ENCODE data around the gene SPOUT1. TPM values are rescaled to one million over a fixed set of nuclear protein-coding genes. Genes with fewer than 3 reads are reported as not detected.

SPOUT1 gene
- total and polyA plus RNA-seq, 7 donors: 4.8 to 31.6 (median 25.4) TPM

DNA sequence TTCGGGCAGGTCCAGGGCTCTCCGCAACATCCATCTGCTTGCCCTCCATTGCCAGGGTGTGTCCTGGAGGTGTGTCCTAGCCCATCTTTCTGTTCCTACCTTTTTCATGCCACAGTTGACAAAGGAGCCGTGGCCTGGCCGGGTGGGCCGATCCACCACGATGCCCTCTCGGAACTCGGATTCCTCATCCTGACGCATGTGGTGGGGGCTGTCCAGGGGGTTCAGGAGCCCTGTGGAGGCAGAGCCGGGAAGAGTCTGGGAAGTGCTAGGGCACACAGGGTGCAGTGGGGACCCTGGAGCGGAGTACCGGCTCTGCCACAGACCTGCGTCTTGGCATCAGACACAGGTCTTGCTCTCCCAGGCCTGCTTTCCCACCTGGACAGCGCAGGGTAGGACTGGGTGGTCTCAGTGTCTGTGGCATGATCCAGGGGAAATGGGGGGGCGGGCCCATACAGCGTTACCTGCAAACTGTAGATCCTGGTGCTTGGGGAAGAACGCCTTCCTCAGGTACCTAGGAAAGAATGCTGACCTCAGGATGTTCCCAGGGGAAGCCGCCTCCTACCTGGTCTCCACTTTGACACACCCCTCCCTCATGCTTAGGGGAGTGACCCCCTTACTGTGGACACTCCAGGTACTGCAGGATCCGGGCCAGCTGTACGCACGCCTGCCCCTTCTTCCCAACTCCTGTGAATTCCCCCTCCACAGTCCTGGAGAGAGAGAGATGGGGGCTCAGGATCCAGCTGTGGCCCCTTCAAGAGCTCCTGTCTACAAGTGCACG is 3.5 kb downstream of the SPOUT1 start:
- H3K4me1 ChIP-seq: peaks cover 0 to 18% (median 15%) of the 10 kb centered on the region in 4 donors
- H3K27ac ChIP-seq: no peak overlapping the region
- peaks cover 0 to 65% (median 19%) of the 10 kb centered on the region in 4 donors for H3K36me3 ChIP-seq
- intact Hi-C loops (cut with DNase I): no loop called here
- H3K27me3 ChIP-seq: no peaks in the 10 kb centered on the region
- TF ChIP-seq POLR2AphosphoS5 (IDR thresholded peaks at IDR 0.05) (no peak), POLR2A (IDR thresholded peaks at IDR 0.05) (no peak), EP300 (IDR thresholded peaks at IDR 0.05) (no peak)
- TF ChIP-seq, protein P1, sequence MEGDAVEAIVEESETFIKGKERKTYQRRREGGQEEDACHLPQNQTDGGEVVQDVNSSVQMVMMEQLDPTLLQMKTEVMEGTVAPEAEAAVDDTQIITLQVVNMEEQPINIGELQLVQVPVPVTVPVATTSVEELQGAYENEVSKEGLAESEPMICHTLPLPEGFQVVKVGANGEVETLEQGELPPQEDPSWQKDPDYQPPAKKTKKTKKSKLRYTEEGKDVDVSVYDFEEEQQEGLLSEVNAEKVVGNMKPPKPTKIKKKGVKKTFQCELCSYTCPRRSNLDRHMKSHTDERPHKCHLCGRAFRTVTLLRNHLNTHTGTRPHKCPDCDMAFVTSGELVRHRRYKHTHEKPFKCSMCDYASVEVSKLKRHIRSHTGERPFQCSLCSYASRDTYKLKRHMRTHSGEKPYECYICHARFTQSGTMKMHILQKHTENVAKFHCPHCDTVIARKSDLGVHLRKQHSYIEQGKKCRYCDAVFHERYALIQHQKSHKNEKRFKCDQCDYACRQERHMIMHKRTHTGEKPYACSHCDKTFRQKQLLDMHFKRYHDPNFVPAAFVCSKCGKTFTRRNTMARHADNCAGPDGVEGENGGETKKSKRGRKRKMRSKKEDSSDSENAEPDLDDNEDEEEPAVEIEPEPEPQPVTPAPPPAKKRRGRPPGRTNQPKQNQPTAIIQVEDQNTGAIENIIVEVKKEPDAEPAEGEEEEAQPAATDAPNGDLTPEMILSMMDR (IDR thresholded peaks at IDR 0.05): no peak
- 95% methylated on average over 22 of the region's 22 CpGs for whole genome bisulfite sequencing, 2 donors
- no peaks in the 10 kb centered on the region for H3K9me3 ChIP-seq
- no peak overlapping the region for H3K4me3 ChIP-seq
- no peak for DNase-seq

DNA sequence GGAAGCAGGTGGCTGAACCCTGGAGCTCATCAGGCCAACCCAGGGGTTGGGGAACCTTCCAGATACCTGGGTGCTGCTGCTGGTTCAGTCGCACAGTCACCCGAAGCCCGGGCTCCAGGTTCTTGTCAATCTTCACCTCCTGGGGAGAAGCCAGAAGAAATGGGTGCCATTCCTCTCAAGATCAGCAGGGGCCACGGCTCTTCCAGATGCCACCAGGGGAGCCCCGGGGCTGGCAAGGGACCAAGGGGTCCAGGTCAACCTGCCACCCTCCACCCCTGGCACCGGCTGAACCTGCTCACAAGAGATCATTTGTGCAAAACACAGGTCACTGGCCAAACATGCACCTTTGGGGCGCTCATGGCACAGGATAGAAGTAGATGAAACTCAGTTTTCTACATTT is 4.7 kb downstream of the SPOUT1 start:
- Histone ChIP-seq H3K27me3 (no peaks in the 10 kb centered on the region), H3K9me3 (no peaks in the 10 kb centered on the region), H3K27ac (no peak overlapping the region), H3K4me3 (no peak overlapping the region), H3K4me1 (peaks cover 0 to 19% (median 17%) of the 10 kb centered on the region in 4 donors), H3K36me3 (peaks cover 0 to 65% (median 19%) of the 10 kb centered on the region in 4 donors)
- intact Hi-C loops (cut with DNase I): no loop called here
- TF ChIP-seq POLR2AphosphoS5 (IDR thresholded peaks at IDR 0.05): no peak
- WGBS, 2 donors: 88 to 91% methylated on average over 7 of the region's 7 CpGs
- no peak for DNase-seq

DNA sequence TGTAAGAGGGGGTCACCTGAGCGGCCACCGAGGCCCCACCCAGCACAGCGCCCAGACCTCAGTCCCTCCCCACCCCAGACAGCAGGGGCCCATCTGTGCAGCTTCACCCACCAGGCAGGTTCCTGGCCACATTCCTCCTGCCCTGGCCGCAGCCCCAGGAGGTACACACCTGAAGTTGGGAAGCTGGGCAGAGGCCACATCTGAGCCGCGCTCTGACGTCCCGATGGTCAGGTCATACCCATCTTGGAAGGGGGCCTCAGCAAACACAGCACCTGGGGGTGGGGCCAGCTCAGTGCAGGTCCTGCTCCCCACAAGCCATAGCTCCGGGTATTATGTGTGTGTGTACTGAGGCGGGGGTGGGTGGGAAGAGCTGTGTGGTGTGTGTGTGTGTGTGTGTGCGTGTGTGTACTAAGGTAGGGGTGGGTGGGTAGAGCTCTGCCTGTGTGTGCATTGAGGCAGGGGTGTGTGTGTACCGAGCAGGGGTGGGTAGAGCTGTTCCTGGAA is 5.6 kb downstream of the SPOUT1 start:
- no peaks in the 10 kb centered on the region for H3K27me3 ChIP-seq
- intact Hi-C loops (cut with DNase I): no loop called here
- H3K4me1 ChIP-seq: peaks cover 0 to 24% (median 21%) of the 10 kb centered on the region in 4 donors
- WGBS, 2 donors: 81 to 89% methylated on average over 12 of the region's 12 CpGs
- H3K36me3 ChIP-seq: peaks cover 0 to 65% (median 19%) of the 10 kb centered on the region in 4 donors
- TF ChIP-seq POLR2A (IDR thresholded peaks at IDR 0.05): no peak
- TF ChIP-seq, protein P1 (IDR thresholded peaks at IDR 0.05): no peak
- no peak for TF ChIP-seq EP300 (IDR thresholded peaks at IDR 0.05)
- TF ChIP-seq POLR2AphosphoS5 (IDR thresholded peaks at IDR 0.05): no peak
- H3K27ac ChIP-seq: no peak overlapping the region
- no peak overlapping the region for H3K4me3 ChIP-seq
- no peak for DNase-seq
- no peaks in the 10 kb centered on the region for H3K9me3 ChIP-seq

DNA sequence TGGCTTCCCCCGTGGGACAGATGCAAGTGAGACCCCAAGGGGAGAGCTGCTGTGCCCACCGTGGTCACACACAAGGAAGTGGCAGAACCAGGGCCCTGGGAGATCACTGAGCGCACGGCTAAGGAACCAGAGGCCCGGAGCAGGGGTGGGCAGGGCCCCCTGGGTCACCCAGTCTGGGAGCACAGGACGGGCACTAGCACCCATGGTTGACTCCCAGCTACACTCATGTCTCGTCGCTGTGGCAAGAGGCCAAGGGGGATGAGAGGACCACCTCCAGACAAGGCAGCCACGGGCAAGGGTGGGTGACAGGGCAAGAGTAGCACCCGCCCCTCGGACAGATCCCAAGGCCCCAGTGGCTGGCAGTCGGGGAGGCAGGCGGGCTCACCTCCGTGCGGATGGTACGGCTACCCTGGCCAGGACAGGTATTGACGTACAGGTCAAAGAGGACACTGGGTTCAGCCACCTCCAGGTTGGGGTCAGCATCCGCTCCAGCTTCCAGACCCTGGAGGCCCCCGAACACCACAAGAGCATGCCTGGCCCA is 6.2 kb downstream of the SPOUT1 start:
- WGBS, 2 donors: 89 to 92% methylated on average over 19 of the region's 19 CpGs
- no peaks in the 10 kb centered on the region for H3K9me3 ChIP-seq
- no peaks in the 10 kb centered on the region for H3K27me3 ChIP-seq
- intact Hi-C loops (cut with DNase I): no loop called here
- DNase-seq: no peak
- TF ChIP-seq POLR2A (IDR thresholded peaks at IDR 0.05): no peak
- TF ChIP-seq, protein P1 (IDR thresholded peaks at IDR 0.05): no peak
- no peak for TF ChIP-seq EP300 (IDR thresholded peaks at IDR 0.05)
- no peak for TF ChIP-seq POLR2AphosphoS5 (IDR thresholded peaks at IDR 0.05)
- no peak overlapping the region for H3K27ac ChIP-seq
- no peak overlapping the region for H3K4me3 ChIP-seq
- H3K4me1 ChIP-seq: peaks cover 0 to 21% (median 19%) of the 10 kb centered on the region in 4 donors
- H3K36me3 ChIP-seq: peaks cover 0 to 65% (median 19%) of the 10 kb centered on the region in 4 donors

DNA sequence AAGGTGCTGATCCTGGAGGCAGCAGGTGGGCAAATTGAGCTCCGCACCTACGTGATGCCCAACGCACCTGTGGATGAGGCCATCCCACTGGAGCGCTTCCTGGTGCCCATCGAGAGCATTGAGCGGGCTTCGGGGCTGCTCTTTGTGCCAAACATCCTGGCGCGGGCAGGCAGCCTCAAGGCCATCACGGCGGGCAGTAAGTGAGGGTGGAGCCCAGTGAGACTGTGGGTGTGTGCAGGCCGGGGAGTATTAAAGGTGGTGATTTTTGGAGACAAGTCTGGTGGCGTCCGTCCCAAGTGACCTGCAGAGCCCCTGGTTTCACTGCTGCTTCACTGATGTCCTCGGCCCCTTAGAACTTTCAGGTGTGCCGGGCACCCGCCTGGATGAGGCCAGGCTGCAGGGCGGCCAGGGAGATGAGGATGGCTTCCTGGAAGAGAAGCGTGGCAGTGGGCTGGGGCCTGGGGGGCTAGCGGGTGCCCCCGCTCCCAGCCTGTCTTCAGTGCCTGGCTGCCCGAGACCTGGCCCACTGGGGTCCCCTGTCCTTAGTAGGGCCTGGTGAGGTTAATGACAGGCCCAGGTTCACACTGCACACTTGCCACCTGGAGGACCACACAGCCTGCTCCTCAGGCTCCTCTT is 7.1 kb downstream of the SPOUT1 start:
- peaks cover 0 to 60% (median 19%) of the 10 kb centered on the region in 4 donors for H3K36me3 ChIP-seq
- TF ChIP-seq, protein P1 (IDR thresholded peaks at IDR 0.05): no peak
- H3K27me3 ChIP-seq: no peaks in the 10 kb centered on the region
- no peak overlapping the region for H3K4me3 ChIP-seq
- intact Hi-C loops (cut with DNase I): no loop called here
- WGBS, 2 donors: 93 to 95% methylated on average over 22 of the region's 22 CpGs
- no peaks in the 10 kb centered on the region for H3K9me3 ChIP-seq
- no peak overlapping the region for H3K27ac ChIP-seq
- DNase-seq: no peak
- H3K4me1 ChIP-seq: peaks cover 0 to 20% (median 18%) of the 10 kb centered on the region in 4 donors

Data from sigmoid colon (tissue), 7 donors.